Panc1 (cell line): ENCODE data around the gene LCT. TPM values are rescaled to one million over a fixed set of nuclear protein-coding genes. Genes with fewer than 3 reads are reported as not detected.

Experiments
- ATAC-seq: fragments of 200-7000 bp; cut with Tn5 transposase; 2 replicates; pipeline ENCODE4 v1.9.1; 2020; ENCODE audit warnings: mild to moderate bottlenecking, moderate library complexity
- BruUV-seq: library from RNA; stranded (reverse); fragments of 400-500 nt; replicated peaks from 2 replicates; lab custom pipeline; 2021; lab: Mats Ljungman, UMichigan
- CTCF ChIA-PET: fragments of 300-600 bp; sonication (Branson Sonifier 250); formaldehyde crosslinking; loops from one replicate; lab custom pipeline; 2022; ENCODE audit warnings: antibody characterized with exemption; lab: Charles Lee
- POLR2A ChIA-PET: fragments of 300-600 bp; sonication (Branson Sonifier 250); formaldehyde crosslinking; loops from one replicate; lab custom pipeline; 2022; ENCODE audit warnings: antibody characterized with exemption; lab: Charles Lee
- DNase-seq: peaks from one replicate; pipeline ENCODE4 v3.0.0-alpha.2; 2010; ENCODE audit warnings: low read depth, low spot score
- H3K27ac ChIP-seq: 2 replicates; pipeline ENCODE4 v1.5.1; 2011; ENCODE audit warnings: mild to moderate bottlenecking, low read length, inconsistent platforms
- H3K27me3 ChIP-seq: fragments of 200-500 bp; sonication (Bioruptor generic); 2 replicates; pipeline ENCODE4 v1.6.0; 2014; ENCODE audit warnings: low read length, inconsistent platforms; ENCODE audit not compliant: control insufficient read depth, insufficient read depth
- H3K36me3 ChIP-seq: fragments of 200-500 bp; sonication (Bioruptor generic); 2 replicates; pipeline ENCODE4 v1.5.1; 2014; ENCODE audit warnings: inconsistent platforms, mild to moderate bottlenecking, low read length, moderate library complexity; ENCODE audit not compliant: control insufficient read depth, insufficient read depth
- H3K4me1 ChIP-seq: 2 replicates; pipeline ENCODE4 v1.5.1; 2011; ENCODE audit warnings: inconsistent platforms, mild to moderate bottlenecking, low read length, moderate library complexity; ENCODE audit not compliant: control insufficient read depth, insufficient read depth
- H3K4me3 ChIP-seq, 2 experiments: 2 replicates each; pipeline ENCODE4 v1.5.1; 2011 to 2012; ENCODE audit warnings: low read depth in 2 of 2, low read length in 2 of 2, mild to moderate bottlenecking in 2 of 2, inconsistent platforms in 1 of 2, moderate library complexity in 1 of 2
- H3K9me3 ChIP-seq: fragments of 200-500 bp; sonication (Bioruptor generic); 2 replicates; pipeline ENCODE4 v1.5.1; 2014; ENCODE audit warnings: low read depth, mild to moderate bottlenecking, inconsistent platforms, low read length, moderate library complexity; ENCODE audit not compliant: control insufficient read depth, insufficient read depth
- POLR2AphosphoS5 ChIP-seq: IDR thresholded peaks from 2 replicates; pipeline ENCODE4 v1.6.1; 2012; ENCODE audit warnings: mild to moderate bottlenecking, low read depth, low read length, moderate library complexity
- SIN3A ChIP-seq: IDR thresholded peaks from 2 replicates; pipeline ENCODE4 v1.6.1; 2012; ENCODE audit warnings: low read depth, mild to moderate bottlenecking, low read length, moderate library complexity, borderline replicate concordance; ENCODE audit not compliant: insufficient read depth
- TCF7L2 ChIP-seq: IDR thresholded peaks from 2 replicates; pipeline ENCODE4 v1.6.1; 2011; ENCODE audit warnings: mild to moderate bottlenecking, low read depth, low read length, inconsistent platforms
- in situ Hi-C: cut with HindIII; loops from 2 replicates; pipeline ENCODE4 v1.10.0; 2016; ENCODE audit warnings: low sequenced_read_pairs, low pct_unique_long_range_greater_than_20kb
- intact Hi-C: fragments of 100-400 bp; cut with micrococcal nuclease; formaldehyde crosslinking; loops from one replicate; pipeline ENCODE4 v1.10.0; 2022; ENCODE audit not compliant: unreplicated experiment
- total RNA-seq: library from RNA; stranded (reverse); gene quantifications from one replicate; pipeline ENCODE4 v1.2.1, GENCODE V29; 2021; ENCODE audit not compliant: unreplicated experiment
- TF ChIP-seq, protein P1 (sequence below): fragments of 450-650 bp; IDR thresholded peaks from 2 replicates; pipeline ENCODE4 v1.5.1; 2017; ENCODE audit warnings: mild to moderate bottlenecking
- TF ChIP-seq, protein P2 (sequence below), 2 experiments: IDR thresholded peaks; 2 replicates each; pipeline ENCODE4 v1.6.1; 2011 to 2012; ENCODE audit warnings: low read depth in 2 of 2, control low read depth in 1 of 2, low read length in 1 of 2, mild to moderate bottlenecking in 1 of 2, moderate library complexity in 1 of 2; ENCODE audit not compliant: insufficient read depth in 1 of 2

Gene LCT
- total RNA-seq, 1 experiment from 2014 or later: not detected

DNA sequence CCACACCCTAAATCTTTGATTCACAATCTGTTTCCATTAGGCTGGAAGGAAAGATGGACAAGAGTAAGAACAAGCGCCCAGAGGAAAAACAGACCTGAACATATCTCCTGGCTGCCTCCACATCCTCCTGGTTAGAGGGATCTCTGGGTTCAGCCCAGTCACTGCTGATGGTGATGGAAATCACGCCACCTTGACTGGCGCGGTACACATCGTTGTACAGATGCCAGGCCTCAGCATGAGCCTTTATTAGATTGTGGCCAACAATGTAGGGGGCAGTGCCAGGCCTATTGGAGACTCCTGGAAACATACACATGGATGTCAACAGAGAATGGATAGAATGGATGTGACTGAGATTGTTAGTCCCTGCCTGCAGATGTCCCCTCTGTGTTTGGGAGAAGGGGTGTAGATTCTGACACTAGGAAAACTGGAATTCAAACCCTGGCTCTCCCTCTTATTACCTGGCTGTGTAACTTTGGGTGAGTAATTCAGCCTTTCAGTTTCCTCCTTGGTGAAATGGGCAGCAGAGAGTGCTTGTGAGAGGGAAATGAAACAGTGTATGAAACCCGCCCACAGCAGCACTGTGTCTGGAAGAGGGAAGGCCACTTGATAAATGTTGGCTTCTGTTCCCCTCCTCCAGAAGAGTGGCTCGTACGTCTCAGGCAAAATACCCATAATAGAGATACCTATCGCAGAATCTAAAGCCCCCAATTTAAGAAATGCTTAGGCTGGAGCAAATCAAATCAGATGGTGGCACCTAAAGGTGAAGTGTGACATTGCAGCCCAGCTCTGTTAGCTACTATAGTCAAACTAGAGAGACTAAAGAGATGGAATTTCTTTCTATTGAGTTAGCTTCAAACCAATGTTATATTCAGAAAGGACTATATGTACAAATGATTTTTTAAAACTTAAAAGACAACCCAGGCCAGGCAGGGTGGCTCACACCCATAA lies 36.2 kb downstream of the LCT start:
- Histone ChIP-seq H3K27me3 (no peaks in the 10 kb centered on the region), H3K27ac (no peak overlapping the region), H3K36me3 (no peaks in the 10 kb centered on the region), H3K9me3 (no peaks in the 10 kb centered on the region), H3K4me3 (no peak overlapping the region), H3K4me1 (no peaks in the 10 kb centered on the region)
- DNase-seq: no peak
- POLR2A ChIA-PET: no interaction called here
- no peak for ATAC-seq
- CTCF ChIA-PET: no interaction called here
- in situ Hi-C loops (no loop called here), intact Hi-C loops (no loop called here)
- no peak for TF ChIP-seq POLR2AphosphoS5
- no peak for TF ChIP-seq SIN3A
- TF ChIP-seq, protein P1, sequence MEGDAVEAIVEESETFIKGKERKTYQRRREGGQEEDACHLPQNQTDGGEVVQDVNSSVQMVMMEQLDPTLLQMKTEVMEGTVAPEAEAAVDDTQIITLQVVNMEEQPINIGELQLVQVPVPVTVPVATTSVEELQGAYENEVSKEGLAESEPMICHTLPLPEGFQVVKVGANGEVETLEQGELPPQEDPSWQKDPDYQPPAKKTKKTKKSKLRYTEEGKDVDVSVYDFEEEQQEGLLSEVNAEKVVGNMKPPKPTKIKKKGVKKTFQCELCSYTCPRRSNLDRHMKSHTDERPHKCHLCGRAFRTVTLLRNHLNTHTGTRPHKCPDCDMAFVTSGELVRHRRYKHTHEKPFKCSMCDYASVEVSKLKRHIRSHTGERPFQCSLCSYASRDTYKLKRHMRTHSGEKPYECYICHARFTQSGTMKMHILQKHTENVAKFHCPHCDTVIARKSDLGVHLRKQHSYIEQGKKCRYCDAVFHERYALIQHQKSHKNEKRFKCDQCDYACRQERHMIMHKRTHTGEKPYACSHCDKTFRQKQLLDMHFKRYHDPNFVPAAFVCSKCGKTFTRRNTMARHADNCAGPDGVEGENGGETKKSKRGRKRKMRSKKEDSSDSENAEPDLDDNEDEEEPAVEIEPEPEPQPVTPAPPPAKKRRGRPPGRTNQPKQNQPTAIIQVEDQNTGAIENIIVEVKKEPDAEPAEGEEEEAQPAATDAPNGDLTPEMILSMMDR: no peak
- TF ChIP-seq, protein P2, sequence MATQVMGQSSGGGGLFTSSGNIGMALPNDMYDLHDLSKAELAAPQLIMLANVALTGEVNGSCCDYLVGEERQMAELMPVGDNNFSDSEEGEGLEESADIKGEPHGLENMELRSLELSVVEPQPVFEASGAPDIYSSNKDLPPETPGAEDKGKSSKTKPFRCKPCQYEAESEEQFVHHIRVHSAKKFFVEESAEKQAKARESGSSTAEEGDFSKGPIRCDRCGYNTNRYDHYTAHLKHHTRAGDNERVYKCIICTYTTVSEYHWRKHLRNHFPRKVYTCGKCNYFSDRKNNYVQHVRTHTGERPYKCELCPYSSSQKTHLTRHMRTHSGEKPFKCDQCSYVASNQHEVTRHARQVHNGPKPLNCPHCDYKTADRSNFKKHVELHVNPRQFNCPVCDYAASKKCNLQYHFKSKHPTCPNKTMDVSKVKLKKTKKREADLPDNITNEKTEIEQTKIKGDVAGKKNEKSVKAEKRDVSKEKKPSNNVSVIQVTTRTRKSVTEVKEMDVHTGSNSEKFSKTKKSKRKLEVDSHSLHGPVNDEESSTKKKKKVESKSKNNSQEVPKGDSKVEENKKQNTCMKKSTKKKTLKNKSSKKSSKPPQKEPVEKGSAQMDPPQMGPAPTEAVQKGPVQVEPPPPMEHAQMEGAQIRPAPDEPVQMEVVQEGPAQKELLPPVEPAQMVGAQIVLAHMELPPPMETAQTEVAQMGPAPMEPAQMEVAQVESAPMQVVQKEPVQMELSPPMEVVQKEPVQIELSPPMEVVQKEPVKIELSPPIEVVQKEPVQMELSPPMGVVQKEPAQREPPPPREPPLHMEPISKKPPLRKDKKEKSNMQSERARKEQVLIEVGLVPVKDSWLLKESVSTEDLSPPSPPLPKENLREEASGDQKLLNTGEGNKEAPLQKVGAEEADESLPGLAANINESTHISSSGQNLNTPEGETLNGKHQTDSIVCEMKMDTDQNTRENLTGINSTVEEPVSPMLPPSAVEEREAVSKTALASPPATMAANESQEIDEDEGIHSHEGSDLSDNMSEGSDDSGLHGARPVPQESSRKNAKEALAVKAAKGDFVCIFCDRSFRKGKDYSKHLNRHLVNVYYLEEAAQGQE (IDR thresholded peaks at IDR 0.05; ENCODE audit: insufficient read depth in 1 of 2, low read depth in 2 of 2, low read length in 1 of 2): no peak
- no peak for TF ChIP-seq TCF7L2
- BruUV-seq: no TSS peak

DNA sequence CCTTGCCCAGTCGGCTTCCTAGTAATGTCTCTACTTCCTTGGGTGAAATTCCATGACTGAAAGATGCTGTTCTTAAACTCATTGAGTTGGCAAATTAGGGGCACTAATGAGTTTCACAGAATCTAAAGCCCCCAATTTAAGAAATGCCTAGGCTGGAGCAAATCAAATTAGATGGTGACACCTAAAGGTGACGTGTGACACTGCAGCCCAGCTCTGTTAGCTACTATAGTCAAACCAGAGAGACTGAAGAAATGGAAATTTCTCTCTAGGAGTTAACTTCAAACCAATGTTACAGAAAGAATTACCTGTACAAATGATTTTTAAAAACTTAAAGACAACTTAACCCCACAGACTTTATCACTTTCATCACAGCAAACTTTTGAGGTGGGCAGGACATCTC lies 37.2 kb downstream of the LCT start:
- no peaks in the 10 kb centered on the region for H3K27me3 ChIP-seq
- ATAC-seq (no peak), DNase-seq (no peak)
- no peaks in the 10 kb centered on the region for H3K4me1 ChIP-seq
- CTCF ChIA-PET: interaction anchor here (0.7 kb wide), 1 partner anchor 66 kb away, joined by 3 read pairs; no protein-coding TSS in a partner anchor
- POLR2A ChIA-PET: no interaction called here
- BruUV-seq: no TSS peak
- in situ Hi-C loops (no loop called here), intact Hi-C loops (loop anchor here (5.0 kb wide), 1 partner anchor 812 kb away; no protein-coding TSS in a partner anchor)
- H3K9me3 ChIP-seq: no peaks in the 10 kb centered on the region
- H3K36me3 ChIP-seq: no peaks in the 10 kb centered on the region
- H3K27ac ChIP-seq: no peak overlapping the region
- no peak for TF ChIP-seq SIN3A
- TF ChIP-seq POLR2AphosphoS5: no peak
- TF ChIP-seq, protein P1: no peak
- no peak for TF ChIP-seq TCF7L2
- TF ChIP-seq, protein P2 (IDR thresholded peaks at IDR 0.05; ENCODE audit: insufficient read depth in 1 of 2, low read depth in 2 of 2, low read length in 1 of 2): no peak
- H3K4me3 ChIP-seq: no peak overlapping the region
